SU-DHL-6 (cell line): ENCODE measurements around the gene SENP3.

Source experiments
- CTCF ChIP-seq: fragments of 200-600 bp; sonication (generic); IDR thresholded peaks from one replicate; pipeline ENCODE4 v1.5.1; 2017; ENCODE audit warnings: antibody characterized with exemption, mild to moderate bottlenecking, low read length, moderate library complexity; ENCODE audit not compliant: insufficient read depth, poor library complexity, severe bottlenecking
- EZH2phosphoT487 ChIP-seq: fragments of 200-600 bp; sonication (generic), shearing (Covaris generic); conservative IDR thresholded peaks from 2 replicates; pipeline ENCODE4 v1.6.1; 2018; ENCODE audit warnings: mild to moderate bottlenecking, antibody characterized with exemption, low read length, moderate library complexity, mixed read lengths

- TF ChIP-seq CTCF (no peak), EZH2phosphoT487 (no peak)
Observed at GRCh38 chr17:7592422-7593021, 30.8 kb downstream of the SENP3 start.
